GM12875 (cell line): ENCODE data around the gene NELL2.
"Not testable (repeated sequence)": the region's sequence is repeated elsewhere in the genome, so short reads cannot be mapped to it uniquely, and the experiment has no call there.

Experiments
- H3K4me3 ChIP-seq: one replicate; pipeline ENCODE4 v1.5.1; 2011; ENCODE audit warnings: low read depth, low read length, control low read depth
- CTCF ChIP-seq: IDR thresholded peaks from 2 replicates; pipeline ENCODE4 v1.5.1; 2011; ENCODE audit warnings: low read depth, mild to moderate bottlenecking, control low read depth, inconsistent platforms, low read length, moderate library complexity, borderline replicate concordance; ENCODE audit not compliant: insufficient read depth

NELL2 gene

GRCh38 chr12:44835641-44836379 is 40.3 kb downstream of the NELL2 start:
- TF ChIP-seq CTCF, result no peak
- no peak overlapping the region for H3K4me3 ChIP-seq

GRCh38 chr12:44834996-44835395 is 41.1 kb downstream of the NELL2 start:
- H3K4me3 ChIP-seq, result not testable (repeated sequence)

- no peak overlapping the region for H3K4me3 ChIP-seq
- no peak for TF ChIP-seq CTCF
Measured at GRCh38 chr12:44833561-44833960, 42.6 kb downstream of the NELL2 start.

GRCh38 chr12:44830566-44831055 is 45.5 kb downstream of the NELL2 start:
- no peak overlapping the region for H3K4me3 ChIP-seq
- no peak for TF ChIP-seq CTCF

GRCh38 chr12:44829045-44829444 is 47.1 kb downstream of the NELL2 start:
- no peak for TF ChIP-seq CTCF
- H3K4me3 ChIP-seq, result no peak overlapping the region

- no peak overlapping the region for H3K4me3 ChIP-seq
- TF ChIP-seq CTCF, result no peak
Measured at GRCh38 chr12:44827832-44828438, 48.2 kb downstream of the NELL2 start.

- not testable (repeated sequence) for H3K4me3 ChIP-seq
Measured at GRCh38 chr12:44821702-44822101, 54.4 kb downstream of the NELL2 start.

GRCh38 chr12:44819884-44820283 is 56.2 kb downstream of the NELL2 start:
- no peak overlapping the region for H3K4me3 ChIP-seq
- no peak for TF ChIP-seq CTCF
